Activated CD4-positive, alpha-beta T cell treated with anti-CD3 and anti-CD28 coated beads, Interleukin-2, amount 50 U/mL, for 48 hours (primary cell): ENCODE measurements around the gene ATP5PB.

Experiments used
- DNase-seq, 2 experiments: peaks; one replicate each; pipeline ENCODE4 v3.0.0-alpha.2; 2020

Gene ATP5PB

DNA sequence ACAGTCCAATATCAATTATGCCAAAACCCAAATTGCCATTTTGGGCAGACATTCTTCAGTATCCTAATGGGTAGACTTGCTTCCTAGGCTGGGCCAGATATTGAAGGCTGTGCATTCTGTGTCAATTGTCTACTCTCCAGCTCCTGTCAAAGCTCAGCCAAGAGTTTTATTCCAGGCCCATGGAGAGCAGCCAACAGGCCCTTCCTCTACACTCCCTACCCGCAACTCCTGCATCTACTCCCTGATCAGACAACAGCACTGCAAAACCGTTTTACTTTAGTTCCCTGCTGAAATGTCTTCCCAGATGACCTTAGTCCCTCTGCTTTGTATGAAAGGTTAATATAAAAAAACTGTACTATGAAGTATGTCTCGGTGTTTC, 60.7 kb downstream of the ATP5PB start:
- no peak for DNase-seq

- no peak for DNase-seq
These were observed 62.1 kb downstream of the ATP5PB start for GRCh38 chr1:111511370-111511769.
